Measurements from ENCODE around the gene PROB1. TPM values are rescaled to one million over a fixed set of nuclear protein-coding genes. Genes with fewer than 3 reads are reported as not detected.
A peak's percentile ranks its signal among the peaks of the same experiment; 100 is the strongest.

The PROB1 gene
- total and polyA plus RNA-seq, 12 donors = 3.1 to 24.4 (median 8.8) TPM

DNA sequence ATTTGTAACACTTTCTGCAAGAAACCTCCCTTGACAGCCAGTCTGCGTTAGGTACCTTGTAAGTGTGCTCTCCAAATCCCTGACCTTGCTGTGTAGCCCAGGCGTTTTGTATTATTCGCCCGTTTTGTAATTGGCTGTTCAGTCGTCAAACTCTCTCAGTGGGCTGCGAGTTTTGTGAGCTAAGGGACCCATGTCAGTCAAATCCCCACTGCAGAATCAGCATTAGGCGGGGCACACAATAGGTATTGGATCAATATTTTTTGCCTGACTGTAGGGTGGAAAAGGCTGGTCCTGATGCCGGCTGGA is 43.8 kb upstream of the PROB1 start:
- Histone ChIP-seq H3K27ac (peak overlapping the region in 2 of 5 donors; percentile 93 to 96), H3K4me3 (peak overlapping the region in 2 of 4 donors; percentile 69 to 79), H3K9me3 (replicated peaks in 1 of 3) (no peaks in the 10 kb centered on the region), H3K36me3 (replicated peaks in 1 of 2) (no peaks in the 10 kb centered on the region), H3K4me1 (replicated peaks in 1 of 2) (peaks cover 0 to 15% of the 10 kb centered on the region in 2 donors), H3K27me3 (no peaks in the 10 kb centered on the region)
- WGBS, 4 donors = 18 to 23% (median 20%) methylated on average over 8 of the region's 8 CpGs
- no peak for DNase-seq
- intact Hi-C loops (cut with DNase I) = no loop called here
- TF ChIP-seq, protein P1, sequence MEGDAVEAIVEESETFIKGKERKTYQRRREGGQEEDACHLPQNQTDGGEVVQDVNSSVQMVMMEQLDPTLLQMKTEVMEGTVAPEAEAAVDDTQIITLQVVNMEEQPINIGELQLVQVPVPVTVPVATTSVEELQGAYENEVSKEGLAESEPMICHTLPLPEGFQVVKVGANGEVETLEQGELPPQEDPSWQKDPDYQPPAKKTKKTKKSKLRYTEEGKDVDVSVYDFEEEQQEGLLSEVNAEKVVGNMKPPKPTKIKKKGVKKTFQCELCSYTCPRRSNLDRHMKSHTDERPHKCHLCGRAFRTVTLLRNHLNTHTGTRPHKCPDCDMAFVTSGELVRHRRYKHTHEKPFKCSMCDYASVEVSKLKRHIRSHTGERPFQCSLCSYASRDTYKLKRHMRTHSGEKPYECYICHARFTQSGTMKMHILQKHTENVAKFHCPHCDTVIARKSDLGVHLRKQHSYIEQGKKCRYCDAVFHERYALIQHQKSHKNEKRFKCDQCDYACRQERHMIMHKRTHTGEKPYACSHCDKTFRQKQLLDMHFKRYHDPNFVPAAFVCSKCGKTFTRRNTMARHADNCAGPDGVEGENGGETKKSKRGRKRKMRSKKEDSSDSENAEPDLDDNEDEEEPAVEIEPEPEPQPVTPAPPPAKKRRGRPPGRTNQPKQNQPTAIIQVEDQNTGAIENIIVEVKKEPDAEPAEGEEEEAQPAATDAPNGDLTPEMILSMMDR (IDR thresholded peaks at IDR 0.05) = no peak
- no peak for TF ChIP-seq POLR2A (IDR thresholded peaks at IDR 0.05)

DNA sequence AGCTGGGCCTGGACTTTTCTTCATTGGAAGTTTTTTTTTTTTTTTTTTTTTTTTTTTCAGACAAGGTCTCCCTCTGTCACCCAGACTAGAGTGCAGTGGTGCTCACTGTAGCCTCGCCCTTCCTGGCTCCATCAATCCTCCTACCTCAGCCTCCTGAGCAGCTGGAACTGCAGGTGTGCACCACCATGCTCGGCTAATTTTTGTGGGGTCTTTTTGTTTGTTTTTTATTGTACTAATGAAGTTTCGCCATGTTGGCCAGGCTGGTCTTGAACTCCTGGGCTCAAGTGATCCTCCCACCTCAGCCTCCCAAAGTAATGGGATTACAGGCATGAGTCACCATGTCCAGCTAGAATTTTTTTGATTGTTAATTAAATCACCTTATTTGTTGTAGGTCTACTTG is 40.8 kb upstream of the PROB1 start:
- H3K9me3 ChIP-seq (replicated peaks in 1 of 3) = no peaks in the 10 kb centered on the region
- DNase-seq = peak in 1 of 7 donors; percentile 44
- H3K36me3 ChIP-seq (replicated peaks in 1 of 2) = no peaks in the 10 kb centered on the region
- WGBS, 4 donors = 96% methylated on average over 3 of the region's 3 CpGs
- TF ChIP-seq, protein P1 (IDR thresholded peaks at IDR 0.05) = no peak
- no peak for TF ChIP-seq POLR2A (IDR thresholded peaks at IDR 0.05)
- peaks cover 0 to 14% of the 10 kb centered on the region in 2 donors for H3K4me1 ChIP-seq (replicated peaks in 1 of 2)
- intact Hi-C loops (cut with DNase I) = no loop called here
- no peaks in the 10 kb centered on the region for H3K27me3 ChIP-seq
- H3K27ac ChIP-seq = no peak overlapping the region
- H3K4me3 ChIP-seq = no peak overlapping the region

DNA sequence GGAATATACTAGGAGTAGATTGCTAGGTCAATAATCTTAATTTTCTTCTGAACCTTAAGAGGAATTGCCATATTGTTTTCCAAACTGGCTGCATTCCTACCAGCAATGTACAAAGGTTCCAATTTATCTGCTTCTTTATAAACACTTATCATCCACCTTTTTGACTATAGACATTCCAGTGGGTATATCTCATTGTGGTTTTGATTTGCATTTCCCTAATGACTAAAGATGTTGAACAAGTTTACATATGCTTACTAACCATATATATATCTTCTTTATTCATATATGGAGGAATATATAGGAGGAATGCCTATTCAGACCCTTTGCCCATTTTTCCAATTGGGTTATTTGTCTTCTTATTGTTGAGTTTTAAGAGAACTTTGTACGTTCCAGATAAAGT is 36.8 kb upstream of the PROB1 start:
- Histone ChIP-seq H3K36me3 (replicated peaks in 1 of 2) (no peaks in the 10 kb centered on the region), H3K27ac (no peak overlapping the region), H3K4me1 (replicated peaks in 1 of 2) (no peaks in the 10 kb centered on the region), H3K27me3 (no peaks in the 10 kb centered on the region), H3K4me3 (no peak overlapping the region), H3K9me3 (replicated peaks in 1 of 3) (no peaks in the 10 kb centered on the region)
- 76 to 91% (median 82%) methylated on average over 1 of the region's 1 CpG for WGBS, 4 donors
- no peak for DNase-seq
- TF ChIP-seq, protein P1 (IDR thresholded peaks at IDR 0.05) = no peak
- no peak for TF ChIP-seq POLR2A (IDR thresholded peaks at IDR 0.05)
- intact Hi-C loops (cut with DNase I) = no loop called here

DNA sequence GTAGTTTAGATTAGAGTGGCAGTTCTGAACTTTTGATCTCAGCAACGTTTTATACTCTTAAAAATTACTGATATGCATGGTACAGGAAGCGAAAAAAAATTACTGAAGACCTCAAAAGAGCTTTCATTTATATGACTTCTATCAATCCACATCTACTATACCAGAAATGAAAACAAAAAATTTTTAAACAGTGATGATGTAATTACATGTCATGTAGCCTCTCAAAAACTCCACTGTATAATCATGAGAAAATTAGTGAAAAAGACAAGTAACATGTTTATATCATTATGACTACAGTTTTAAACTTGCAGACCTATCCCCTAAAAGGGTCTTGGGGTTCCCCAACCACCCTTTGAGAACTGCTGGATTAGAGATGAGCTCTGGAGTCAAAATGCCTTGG is 35.1 kb upstream of the PROB1 start:
- Histone ChIP-seq H3K4me1 (replicated peaks in 1 of 2) (no peaks in the 10 kb centered on the region), H3K36me3 (replicated peaks in 1 of 2) (peaks cover 0 to 15% of the 10 kb centered on the region in 2 donors)
- intact Hi-C loops (cut with DNase I) = no loop called here

More for the DNA sequence above, 35.1 kb upstream of the PROB1 start:
- Histone ChIP-seq H3K4me3 (no peak overlapping the region), H3K27me3 (no peaks in the 10 kb centered on the region), H3K27ac (no peak overlapping the region), H3K9me3 (replicated peaks in 1 of 3) (no peaks in the 10 kb centered on the region)
- TF ChIP-seq, protein P1 (IDR thresholded peaks at IDR 0.05) = no peak
- no peak for TF ChIP-seq POLR2A (IDR thresholded peaks at IDR 0.05)
- DNase-seq = no peak
- 87 to 99% (median 88%) methylated on average over 2 of the region's 2 CpGs for WGBS, 4 donors
